WTC11 (cell line): ENCODE data around the gene RPN2.

Source experiments
- NR1H2 ChIP-seq: sonication (generic); formaldehyde crosslinking; IDR thresholded peaks from 2 replicates; pipeline ENCODE4 v1.9.0; 2021; ENCODE audit warnings: mild to moderate bottlenecking, moderate library complexity, missing genetic modification reagents
- ZNF219 ChIP-seq: sonication (generic); formaldehyde crosslinking; IDR thresholded peaks from 2 replicates; pipeline ENCODE4 v1.8.0; 2023; ENCODE audit warnings: missing genetic modification reagents, mild to moderate bottlenecking, borderline replicate concordance
- ZNF317 ChIP-seq: sonication (generic); formaldehyde crosslinking; IDR thresholded peaks from 2 replicates; pipeline ENCODE4 v1.8.1; 2023; ENCODE audit warnings: low read depth, mild to moderate bottlenecking, moderate library complexity, missing genetic modification reagents, borderline replicate concordance
- TF ChIP-seq, protein P1 (sequence below): sonication (generic); formaldehyde crosslinking; IDR thresholded peaks from 2 replicates; pipeline ENCODE4 v1.8.1; 2022; ENCODE audit warnings: mild to moderate bottlenecking, moderate library complexity, missing genetic modification reagents
- TF ChIP-seq, protein P2 (sequence below): fragments of 200-600 bp; IDR thresholded peaks from 2 replicates; pipeline ENCODE4 v1.8.0; 2022; ENCODE audit warnings: antibody characterized with exemption
- TF ChIP-seq, protein P3 (sequence below): sonication (generic); formaldehyde crosslinking; IDR thresholded peaks from 2 replicates; pipeline ENCODE4 v1.8.0; 2023; ENCODE audit warnings: mild to moderate bottlenecking, missing genetic modification reagents
- TF ChIP-seq, protein P4 (sequence below): sonication (generic); formaldehyde crosslinking; IDR thresholded peaks from 2 replicates; pipeline ENCODE4 v1.8.1; 2022; ENCODE audit warnings: low read depth, mild to moderate bottlenecking, moderate library complexity, missing genetic modification reagents, borderline replicate concordance
- TF ChIP-seq, protein P5 (sequence below): sonication (generic); formaldehyde crosslinking; IDR thresholded peaks from 2 replicates; pipeline ENCODE4 v1.8.1; 2022; ENCODE audit warnings: mild to moderate bottlenecking, missing genetic modification reagents, moderate library complexity, borderline replicate concordance
- TF ChIP-seq, protein P6 (sequence below): fragments of 250-450 bp; sonication (Bioruptor Pico); conservative IDR thresholded peaks from 2 replicates; pipeline ENCODE4 v1.9.0; 2021; ENCODE audit warnings: mild to moderate bottlenecking

DNA sequence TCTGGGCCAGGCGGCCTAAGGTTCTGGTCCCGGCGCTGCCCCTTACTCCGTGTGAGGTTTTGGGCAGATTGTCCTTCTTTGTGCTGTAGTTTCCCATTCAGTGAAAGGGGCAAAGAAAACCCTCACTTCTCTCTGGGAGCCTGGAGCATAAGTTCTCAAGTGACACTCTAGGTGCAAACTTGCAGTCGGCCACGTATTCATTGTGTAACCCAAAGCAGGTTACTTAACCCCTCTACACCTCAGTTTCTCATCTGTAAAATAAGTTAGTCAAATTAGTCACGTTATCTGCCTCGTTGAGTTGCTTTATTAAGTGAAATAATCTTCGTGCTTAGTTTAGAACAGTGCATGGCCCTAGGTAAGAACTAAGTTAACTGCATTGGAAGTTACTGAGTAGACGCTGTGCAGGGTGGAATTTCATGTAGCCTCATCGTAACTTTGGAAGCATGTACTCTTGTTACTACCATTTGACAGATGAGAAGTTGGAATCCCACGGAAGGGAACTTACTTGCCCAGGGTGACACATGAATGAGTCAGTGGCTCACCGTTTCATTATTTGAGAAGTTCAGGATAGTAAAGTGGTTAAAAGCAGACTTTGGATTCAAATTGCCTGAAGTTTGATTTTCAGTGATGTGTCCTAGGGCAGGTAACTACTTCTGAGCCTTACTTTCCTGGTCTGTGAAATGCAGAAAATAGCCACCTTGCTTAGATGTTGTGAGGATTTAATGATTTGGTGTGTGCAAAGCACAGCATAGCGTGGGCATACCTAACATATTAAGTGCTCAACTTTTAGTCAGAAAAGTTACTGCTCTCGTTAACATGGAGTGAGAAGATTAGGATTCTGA lies 774 bp downstream of the RPN2 start:
- TF ChIP-seq ZNF219 (CRISPR knock-in tag), result no peak
- TF ChIP-seq, protein P1, sequence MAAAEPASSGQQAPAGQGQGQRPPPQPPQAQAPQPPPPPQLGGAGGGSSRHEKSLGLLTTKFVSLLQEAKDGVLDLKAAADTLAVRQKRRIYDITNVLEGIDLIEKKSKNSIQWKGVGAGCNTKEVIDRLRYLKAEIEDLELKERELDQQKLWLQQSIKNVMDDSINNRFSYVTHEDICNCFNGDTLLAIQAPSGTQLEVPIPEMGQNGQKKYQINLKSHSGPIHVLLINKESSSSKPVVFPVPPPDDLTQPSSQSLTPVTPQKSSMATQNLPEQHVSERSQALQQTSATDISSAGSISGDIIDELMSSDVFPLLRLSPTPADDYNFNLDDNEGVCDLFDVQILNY (CRISPR knock-in tag), result no peak
- no peak for TF ChIP-seq NR1H2 (CRISPR knock-in tag)
- TF ChIP-seq, protein P2, sequence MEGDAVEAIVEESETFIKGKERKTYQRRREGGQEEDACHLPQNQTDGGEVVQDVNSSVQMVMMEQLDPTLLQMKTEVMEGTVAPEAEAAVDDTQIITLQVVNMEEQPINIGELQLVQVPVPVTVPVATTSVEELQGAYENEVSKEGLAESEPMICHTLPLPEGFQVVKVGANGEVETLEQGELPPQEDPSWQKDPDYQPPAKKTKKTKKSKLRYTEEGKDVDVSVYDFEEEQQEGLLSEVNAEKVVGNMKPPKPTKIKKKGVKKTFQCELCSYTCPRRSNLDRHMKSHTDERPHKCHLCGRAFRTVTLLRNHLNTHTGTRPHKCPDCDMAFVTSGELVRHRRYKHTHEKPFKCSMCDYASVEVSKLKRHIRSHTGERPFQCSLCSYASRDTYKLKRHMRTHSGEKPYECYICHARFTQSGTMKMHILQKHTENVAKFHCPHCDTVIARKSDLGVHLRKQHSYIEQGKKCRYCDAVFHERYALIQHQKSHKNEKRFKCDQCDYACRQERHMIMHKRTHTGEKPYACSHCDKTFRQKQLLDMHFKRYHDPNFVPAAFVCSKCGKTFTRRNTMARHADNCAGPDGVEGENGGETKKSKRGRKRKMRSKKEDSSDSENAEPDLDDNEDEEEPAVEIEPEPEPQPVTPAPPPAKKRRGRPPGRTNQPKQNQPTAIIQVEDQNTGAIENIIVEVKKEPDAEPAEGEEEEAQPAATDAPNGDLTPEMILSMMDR, result no peak
- TF ChIP-seq, protein P3, sequence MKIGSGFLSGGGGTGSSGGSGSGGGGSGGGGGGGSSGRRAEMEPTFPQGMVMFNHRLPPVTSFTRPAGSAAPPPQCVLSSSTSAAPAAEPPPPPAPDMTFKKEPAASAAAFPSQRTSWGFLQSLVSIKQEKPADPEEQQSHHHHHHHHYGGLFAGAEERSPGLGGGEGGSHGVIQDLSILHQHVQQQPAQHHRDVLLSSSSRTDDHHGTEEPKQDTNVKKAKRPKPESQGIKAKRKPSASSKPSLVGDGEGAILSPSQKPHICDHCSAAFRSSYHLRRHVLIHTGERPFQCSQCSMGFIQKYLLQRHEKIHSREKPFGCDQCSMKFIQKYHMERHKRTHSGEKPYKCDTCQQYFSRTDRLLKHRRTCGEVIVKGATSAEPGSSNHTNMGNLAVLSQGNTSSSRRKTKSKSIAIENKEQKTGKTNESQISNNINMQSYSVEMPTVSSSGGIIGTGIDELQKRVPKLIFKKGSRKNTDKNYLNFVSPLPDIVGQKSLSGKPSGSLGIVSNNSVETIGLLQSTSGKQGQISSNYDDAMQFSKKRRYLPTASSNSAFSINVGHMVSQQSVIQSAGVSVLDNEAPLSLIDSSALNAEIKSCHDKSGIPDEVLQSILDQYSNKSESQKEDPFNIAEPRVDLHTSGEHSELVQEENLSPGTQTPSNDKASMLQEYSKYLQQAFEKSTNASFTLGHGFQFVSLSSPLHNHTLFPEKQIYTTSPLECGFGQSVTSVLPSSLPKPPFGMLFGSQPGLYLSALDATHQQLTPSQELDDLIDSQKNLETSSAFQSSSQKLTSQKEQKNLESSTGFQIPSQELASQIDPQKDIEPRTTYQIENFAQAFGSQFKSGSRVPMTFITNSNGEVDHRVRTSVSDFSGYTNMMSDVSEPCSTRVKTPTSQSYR (CRISPR knock-in tag), result no peak
- TF ChIP-seq, protein P4, sequence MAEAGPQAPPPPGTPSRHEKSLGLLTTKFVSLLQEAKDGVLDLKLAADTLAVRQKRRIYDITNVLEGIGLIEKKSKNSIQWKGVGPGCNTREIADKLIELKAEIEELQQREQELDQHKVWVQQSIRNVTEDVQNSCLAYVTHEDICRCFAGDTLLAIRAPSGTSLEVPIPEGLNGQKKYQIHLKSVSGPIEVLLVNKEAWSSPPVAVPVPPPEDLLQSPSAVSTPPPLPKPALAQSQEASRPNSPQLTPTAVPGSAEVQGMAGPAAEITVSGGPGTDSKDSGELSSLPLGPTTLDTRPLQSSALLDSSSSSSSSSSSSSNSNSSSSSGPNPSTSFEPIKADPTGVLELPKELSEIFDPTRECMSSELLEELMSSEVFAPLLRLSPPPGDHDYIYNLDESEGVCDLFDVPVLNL (CRISPR knock-in tag), result no peak
- TF ChIP-seq ZNF317, result no peak
- TF ChIP-seq, protein P5, sequence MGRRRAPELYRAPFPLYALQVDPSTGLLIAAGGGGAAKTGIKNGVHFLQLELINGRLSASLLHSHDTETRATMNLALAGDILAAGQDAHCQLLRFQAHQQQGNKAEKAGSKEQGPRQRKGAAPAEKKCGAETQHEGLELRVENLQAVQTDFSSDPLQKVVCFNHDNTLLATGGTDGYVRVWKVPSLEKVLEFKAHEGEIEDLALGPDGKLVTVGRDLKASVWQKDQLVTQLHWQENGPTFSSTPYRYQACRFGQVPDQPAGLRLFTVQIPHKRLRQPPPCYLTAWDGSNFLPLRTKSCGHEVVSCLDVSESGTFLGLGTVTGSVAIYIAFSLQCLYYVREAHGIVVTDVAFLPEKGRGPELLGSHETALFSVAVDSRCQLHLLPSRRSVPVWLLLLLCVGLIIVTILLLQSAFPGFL, result no peak
- TF ChIP-seq, protein P6, sequence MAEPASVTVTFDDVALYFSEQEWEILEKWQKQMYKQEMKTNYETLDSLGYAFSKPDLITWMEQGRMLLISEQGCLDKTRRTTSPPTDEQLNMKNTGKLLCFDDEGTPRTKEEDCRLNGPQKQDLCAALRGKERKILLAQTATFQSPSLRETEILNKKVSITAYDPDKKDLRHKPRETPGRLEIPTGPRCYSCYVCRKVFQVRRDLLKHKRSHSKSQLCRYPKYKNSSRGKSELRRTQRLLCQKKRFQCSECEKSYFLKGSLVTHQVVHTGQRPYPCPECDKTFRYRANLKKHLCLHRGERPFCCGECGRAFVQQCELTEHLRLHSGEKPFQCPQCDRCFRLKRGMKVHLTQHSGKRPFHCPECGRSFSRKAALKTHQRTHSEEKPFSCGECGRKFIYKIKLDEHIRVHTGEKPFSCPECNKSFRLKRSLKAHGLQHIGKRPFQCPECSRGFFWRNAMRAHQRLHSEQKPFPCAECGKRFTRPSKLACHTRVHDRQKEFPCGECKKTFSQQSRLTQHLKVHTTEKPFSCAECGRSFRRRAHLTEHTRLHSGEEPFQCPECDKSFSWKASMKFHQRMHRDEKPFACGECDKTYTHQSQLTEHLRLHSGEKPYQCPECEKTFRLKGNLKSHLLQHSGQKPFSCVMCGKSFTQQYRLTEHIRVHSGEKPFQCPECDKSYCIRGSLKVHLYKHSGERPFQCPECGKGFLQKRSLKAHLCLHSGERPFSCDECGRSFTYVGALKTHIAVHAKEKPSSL (CRISPR knock-in tag), result no peak
